Gastrocnemius medialis (tissue), 4 donors: ENCODE measurements around the gene HERC6. TPM values are rescaled to one million over a fixed set of nuclear protein-coding genes. Genes with fewer than 3 reads are reported as not detected.
A peak's percentile ranks its signal among the peaks of the same experiment; 100 is the strongest.
"Not testable (repeated sequence)": the region's sequence is repeated elsewhere in the genome, so short reads cannot be mapped to it uniquely, and the experiment has no call there.

Experiments
- ATAC-seq, 2 donors: fragments of 150-250 bp; one replicate each; pipeline ENCODE4 v1.9.1; 2016
- DNase-seq, 2 donors: peaks; one replicate each; pipeline ENCODE4 v3.0.0-alpha.2; 2019
- H3K27ac ChIP-seq, 4 donors: fragments of 200-600 bp; sonication (generic); 1 replicate in 1 of 4; 2 replicates in 3 of 4; pipeline ENCODE4 v1.5.1; 2016 to 2018; ENCODE audit warnings: mild to moderate bottlenecking in 2 of 4, moderate library complexity in 1 of 4
- H3K27me3 ChIP-seq, 3 donors: fragments of 200-600 bp; sonication (generic) in 2 of 3; 1 replicate in 1 of 3; 2 replicates in 2 of 3; pipeline versions ENCODE4 v1.5.1 to v1.6.0; 2016 to 2019; ENCODE audit warnings: mild to moderate bottlenecking in 1 of 3, moderate library complexity in 1 of 3
- H3K36me3 ChIP-seq, 2 donors: fragments of 200-600 bp; sonication (generic) in 1 of 2; one replicate each; pipeline ENCODE4 v1.5.1; 2017 to 2018
- H3K4me1 ChIP-seq, 2 donors: fragments of 200-600 bp; sonication (generic) in 1 of 2; one replicate each; pipeline ENCODE4 v1.5.1; 2016 to 2017; ENCODE audit warnings: mild to moderate bottlenecking in 2 of 2
- H3K4me3 ChIP-seq, 4 donors: fragments of 200-600 bp; sonication (generic) in 3 of 4; 1 replicate in 1 of 4; 2 replicates in 3 of 4; pipeline ENCODE4 v1.5.1; 2016 to 2019; ENCODE audit warnings: mild to moderate bottlenecking in 2 of 4
- H3K9me3 ChIP-seq, 3 donors: fragments of 200-600 bp; sonication (generic) in 2 of 3; 1 replicate in 1 of 3; 2 replicates in 2 of 3; pipeline ENCODE4 v1.5.1; 2016 to 2019
- POLR2A ChIP-seq, 2 donors: fragments of 450-650 bp; IDR thresholded peaks; one replicate each; pipeline ENCODE4 v1.6.1; 2017; ENCODE audit warnings: antibody characterized with exemption in 2 of 2, mild to moderate bottlenecking in 2 of 2, moderate library complexity in 2 of 2
- in situ Hi-C, 4 donors: fragments of 200-750 bp; cut with MboI; loops; one replicate each; pipeline versions ENCODE4 v1.15.0 to v1.8.0; 2017; ENCODE audit warnings: low sequenced_read_pairs in 4 of 4
- intact Hi-C: fragments of 100-400 bp; cut with DNase I; formaldehyde crosslinking; loops from one replicate; pipeline ENCODE4 v1.15.1; 2023; ENCODE audit warnings: low total_unique reads
- total RNA-seq, 4 donors: library from RNA; depleted of rRNA; stranded (reverse); fragments of >200 nt; gene quantifications; one replicate each; pipeline versions ENCODE4 v1.1.0 to v1.2.3, GENCODE V29; 2016
- TF ChIP-seq, protein P1 (sequence below), 5 experiments: fragments of 450-650 bp in 3 of 5; fragments of 200-600 bp in 2 of 5; sonication (generic) in 2 of 5; IDR thresholded peaks in 4 of 5; conservative IDR thresholded peaks in 1 of 5; 1 replicate in 4 of 5; 2 replicates in 1 of 5; pipeline ENCODE4 v1.5.1; 2016 to 2019; ENCODE audit warnings: antibody characterized with exemption in 5 of 5, mild to moderate bottlenecking in 3 of 5, moderate library complexity in 3 of 5

HERC6 gene
- total RNA-seq, 4 donors from 2014 or later, result 0.42 to 1.6 (median 1.0) TPM

DNA sequence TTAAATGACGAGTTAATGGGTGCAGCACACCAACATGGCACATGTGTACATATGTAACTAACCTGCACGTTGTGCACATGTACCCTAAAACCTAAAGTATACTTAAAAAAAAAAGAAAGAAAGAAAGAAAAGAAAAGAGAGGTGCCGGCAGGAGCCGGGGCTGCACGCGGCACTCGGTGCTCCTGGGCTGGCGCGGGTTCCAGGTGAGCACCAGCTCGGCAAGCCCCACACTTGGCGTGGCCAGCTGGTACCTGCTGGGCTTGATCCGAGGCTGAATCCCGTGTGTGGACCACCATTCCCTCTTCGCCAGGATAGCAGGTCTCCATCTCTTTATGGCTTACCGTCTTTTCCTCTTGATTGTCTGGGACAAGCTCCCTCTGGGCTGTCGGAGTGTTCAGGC, 17.9 kb upstream of the HERC6 start:
- Histone ChIP-seq H3K4me3 (no peak overlapping the region), H3K27ac (no peak overlapping the region), H3K36me3 (no peaks in the 10 kb centered on the region), H3K9me3 (no peaks in the 10 kb centered on the region), H3K4me1 (no peaks in the 10 kb centered on the region), H3K27me3 (no peaks in the 10 kb centered on the region)
- DNase-seq, result no peak
- ATAC-seq, result no peak
- intact Hi-C loops, result no loop called here
- no peak for TF ChIP-seq POLR2A (IDR thresholded peaks at IDR 0.05)
- TF ChIP-seq, protein P1, sequence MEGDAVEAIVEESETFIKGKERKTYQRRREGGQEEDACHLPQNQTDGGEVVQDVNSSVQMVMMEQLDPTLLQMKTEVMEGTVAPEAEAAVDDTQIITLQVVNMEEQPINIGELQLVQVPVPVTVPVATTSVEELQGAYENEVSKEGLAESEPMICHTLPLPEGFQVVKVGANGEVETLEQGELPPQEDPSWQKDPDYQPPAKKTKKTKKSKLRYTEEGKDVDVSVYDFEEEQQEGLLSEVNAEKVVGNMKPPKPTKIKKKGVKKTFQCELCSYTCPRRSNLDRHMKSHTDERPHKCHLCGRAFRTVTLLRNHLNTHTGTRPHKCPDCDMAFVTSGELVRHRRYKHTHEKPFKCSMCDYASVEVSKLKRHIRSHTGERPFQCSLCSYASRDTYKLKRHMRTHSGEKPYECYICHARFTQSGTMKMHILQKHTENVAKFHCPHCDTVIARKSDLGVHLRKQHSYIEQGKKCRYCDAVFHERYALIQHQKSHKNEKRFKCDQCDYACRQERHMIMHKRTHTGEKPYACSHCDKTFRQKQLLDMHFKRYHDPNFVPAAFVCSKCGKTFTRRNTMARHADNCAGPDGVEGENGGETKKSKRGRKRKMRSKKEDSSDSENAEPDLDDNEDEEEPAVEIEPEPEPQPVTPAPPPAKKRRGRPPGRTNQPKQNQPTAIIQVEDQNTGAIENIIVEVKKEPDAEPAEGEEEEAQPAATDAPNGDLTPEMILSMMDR (IDR thresholded peaks at IDR 0.05 in 4 of 5, conservative IDR thresholded peaks at IDR 0.05 in 1 of 5), result no peak
- in situ Hi-C loops, result no loop called here

DNA sequence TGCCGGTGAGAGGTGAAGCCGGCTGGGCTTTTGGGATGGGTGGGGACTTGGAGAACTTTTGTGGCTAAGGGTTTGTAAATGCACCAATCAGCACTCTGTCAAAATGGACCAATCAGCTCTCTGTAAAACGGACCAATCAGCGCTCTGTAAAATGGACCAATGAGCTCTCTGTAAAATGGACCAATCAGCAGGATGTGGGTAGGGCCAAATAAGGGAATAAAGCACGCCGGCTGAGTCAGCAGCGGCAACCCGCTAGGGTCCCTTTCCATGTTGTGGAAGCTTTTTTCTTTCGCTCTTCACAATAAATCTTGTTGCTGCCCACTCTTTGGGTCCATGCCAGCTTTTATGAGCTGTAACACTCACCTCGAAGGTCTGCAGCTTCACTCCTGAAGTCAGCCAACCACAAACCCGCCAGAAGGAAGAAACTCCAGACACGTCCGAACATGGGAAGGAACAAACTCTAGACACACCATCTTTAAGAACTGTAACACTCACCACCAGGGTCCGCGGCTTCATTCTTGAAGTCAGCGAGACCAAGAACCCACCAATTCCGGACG, 17.4 kb upstream of the HERC6 start:
- H3K9me3 ChIP-seq, intact Hi-C loops, H3K4me1 ChIP-seq, DNase-seq, ATAC-seq, H3K27ac ChIP-seq, H3K36me3 ChIP-seq, in situ Hi-C loops, H3K27me3 ChIP-seq, H3K4me3 ChIP-seq: not testable (repeated sequence)

DNA sequence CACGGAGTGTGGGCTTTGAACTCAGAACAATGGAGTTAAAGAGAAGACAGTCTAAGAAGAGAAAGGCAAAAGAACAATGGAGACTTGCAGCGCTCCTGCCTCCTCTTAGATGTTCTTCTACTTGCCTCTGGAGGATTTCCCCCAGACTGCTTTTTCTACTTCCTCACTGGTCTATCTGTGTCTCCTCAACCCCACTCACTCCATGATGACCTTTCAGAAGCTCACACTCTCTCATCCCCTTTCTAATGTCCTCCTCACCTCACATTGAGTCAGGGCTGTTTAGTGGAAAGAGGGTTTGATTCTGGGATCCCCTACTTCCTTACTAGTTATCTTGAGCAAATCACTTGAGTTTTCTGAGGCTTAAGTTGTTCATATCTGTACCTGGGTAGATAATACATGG, 12.2 kb upstream of the HERC6 start:
- no peak for TF ChIP-seq POLR2A (IDR thresholded peaks at IDR 0.05)
- TF ChIP-seq, protein P1 (IDR thresholded peaks at IDR 0.05 in 4 of 5, conservative IDR thresholded peaks at IDR 0.05 in 1 of 5), result no peak
- Histone ChIP-seq H3K27me3 (no peaks in the 10 kb centered on the region), H3K4me1 (no peaks in the 10 kb centered on the region), H3K4me3 (no peak overlapping the region), H3K9me3 (no peaks in the 10 kb centered on the region), H3K27ac (no peak overlapping the region), H3K36me3 (no peaks in the 10 kb centered on the region)
- in situ Hi-C loops, result no loop called here
- ATAC-seq, result no peak
- intact Hi-C loops, result no loop called here
- DNase-seq, result no peak

DNA sequence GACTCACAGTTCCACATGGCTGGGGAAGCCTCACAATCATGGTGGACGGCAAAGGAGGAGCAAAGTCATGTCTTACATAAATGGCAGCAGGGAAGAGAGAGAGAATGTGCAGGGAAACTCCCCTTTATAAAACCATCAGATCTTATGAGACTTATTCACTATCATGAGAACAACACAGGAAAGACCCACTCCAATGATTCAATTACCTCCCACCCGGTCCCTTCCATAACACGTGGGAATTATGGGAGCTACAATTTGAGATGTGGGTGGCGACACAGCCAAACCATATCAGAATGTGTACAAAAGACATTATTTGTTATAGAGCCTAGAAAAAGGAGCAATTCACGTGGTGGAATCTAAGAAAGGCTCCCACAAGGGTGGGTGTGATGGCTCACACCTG, 10.8 kb upstream of the HERC6 start:
- intact Hi-C loops, result no loop called here
- ATAC-seq (no peak), DNase-seq (no peak)
- H3K27ac ChIP-seq, result no peak overlapping the region
- TF ChIP-seq, protein P1 (IDR thresholded peaks at IDR 0.05 in 4 of 5, conservative IDR thresholded peaks at IDR 0.05 in 1 of 5), result no peak
- no peak for TF ChIP-seq POLR2A (IDR thresholded peaks at IDR 0.05)
- H3K36me3 ChIP-seq, result no peaks in the 10 kb centered on the region
- H3K4me3 ChIP-seq, result no peak overlapping the region
- in situ Hi-C loops, result no loop called here
- no peaks in the 10 kb centered on the region for H3K4me1 ChIP-seq
- no peaks in the 10 kb centered on the region for H3K9me3 ChIP-seq
- H3K27me3 ChIP-seq, result no peaks in the 10 kb centered on the region

DNA sequence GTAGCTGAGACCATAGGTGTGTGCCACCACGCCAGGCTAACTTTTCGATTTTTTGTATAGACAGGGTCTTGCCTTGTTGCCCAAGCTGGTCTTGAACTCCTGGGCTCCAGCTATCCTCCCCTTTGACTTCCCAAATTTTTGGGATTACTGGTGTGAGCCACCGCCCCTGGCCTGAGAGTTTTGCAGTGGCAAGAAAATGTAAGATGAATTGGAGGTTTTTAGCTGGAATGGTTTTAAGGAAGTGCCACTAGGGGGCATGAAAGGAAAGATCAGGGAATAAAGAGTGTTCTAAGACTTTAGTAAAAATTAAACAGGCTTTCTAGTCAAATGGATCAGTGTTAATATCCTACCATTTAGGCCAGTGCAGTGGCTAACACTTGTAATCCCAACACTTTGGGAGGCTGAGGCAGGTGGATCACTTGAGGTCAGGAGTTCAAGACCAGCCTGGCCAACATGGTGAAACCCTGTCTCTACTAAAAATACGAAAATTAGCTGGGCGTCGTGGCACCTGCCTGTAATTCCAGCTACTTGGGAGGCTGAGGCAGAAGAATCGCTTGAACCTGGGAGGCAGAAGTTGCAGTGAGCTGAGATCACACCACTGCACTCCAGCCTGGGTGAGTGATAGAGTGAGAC, 9.4 kb upstream of the HERC6 start:
- H3K27ac ChIP-seq, H3K4me3 ChIP-seq, H3K4me1 ChIP-seq, H3K9me3 ChIP-seq, ATAC-seq, H3K36me3 ChIP-seq, intact Hi-C loops, DNase-seq, in situ Hi-C loops, H3K27me3 ChIP-seq: not testable (repeated sequence)
- TF ChIP-seq, protein P1 (IDR thresholded peaks at IDR 0.05 in 4 of 5, conservative IDR thresholded peaks at IDR 0.05 in 1 of 5), result peak in 3 of 5 experiments; percentile 24 to 55 (median 42)
